CD4-positive, alpha-beta T cell treated with Interferon gamma for 1 hour (primary cell): ENCODE data around the gene STRADA.

Source experiments
- DNase-seq: peaks from one replicate; pipeline ENCODE4 v3.0.0-alpha.2; 2020

STRADA gene, protein sequence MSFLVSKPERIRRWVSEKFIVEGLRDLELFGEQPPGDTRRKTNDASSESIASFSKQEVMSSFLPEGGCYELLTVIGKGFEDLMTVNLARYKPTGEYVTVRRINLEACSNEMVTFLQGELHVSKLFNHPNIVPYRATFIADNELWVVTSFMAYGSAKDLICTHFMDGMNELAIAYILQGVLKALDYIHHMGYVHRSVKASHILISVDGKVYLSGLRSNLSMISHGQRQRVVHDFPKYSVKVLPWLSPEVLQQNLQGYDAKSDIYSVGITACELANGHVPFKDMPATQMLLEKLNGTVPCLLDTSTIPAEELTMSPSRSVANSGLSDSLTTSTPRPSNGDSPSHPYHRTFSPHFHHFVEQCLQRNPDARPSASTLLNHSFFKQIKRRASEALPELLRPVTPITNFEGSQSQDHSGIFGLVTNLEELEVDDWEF

GRCh38 chr17:63741408-63742173 lies at the start of gene STRADA:
Gene STRADA, minus strand, starts transcription at chr17:63741799. Its CDS starts 13,430 bp downstream, at chr17:63728369.
- peak; percentile 99 for DNase-seq

GRCh38 chr17:63790057-63790456 lies 48.5 kb upstream of the STRADA start:
- no peak for DNase-seq

GRCh38 chr17:63786971-63787711 lies 45.5 kb upstream of the STRADA start:
- DNase-seq: no peak

DNA sequence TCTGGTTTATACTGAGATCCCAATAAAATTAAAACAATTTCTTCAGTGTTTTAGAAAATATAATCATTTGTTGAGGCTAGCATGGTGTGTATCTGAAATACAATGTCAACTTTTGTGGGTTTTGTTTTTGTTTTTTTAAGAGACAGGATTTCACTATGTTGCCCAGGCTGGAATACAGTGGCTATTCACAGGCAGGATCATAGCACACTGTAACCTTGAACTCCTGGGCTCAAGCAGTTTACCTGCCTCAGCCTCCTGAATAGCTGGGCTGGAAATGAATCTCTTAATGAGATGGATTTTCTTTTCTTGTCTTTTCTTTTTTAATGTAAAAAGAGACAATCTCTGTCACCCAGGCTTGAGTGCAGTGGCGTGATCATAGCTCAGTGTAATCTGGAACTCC lies 44.5 kb upstream of the STRADA start:
- no peak for DNase-seq

DNA sequence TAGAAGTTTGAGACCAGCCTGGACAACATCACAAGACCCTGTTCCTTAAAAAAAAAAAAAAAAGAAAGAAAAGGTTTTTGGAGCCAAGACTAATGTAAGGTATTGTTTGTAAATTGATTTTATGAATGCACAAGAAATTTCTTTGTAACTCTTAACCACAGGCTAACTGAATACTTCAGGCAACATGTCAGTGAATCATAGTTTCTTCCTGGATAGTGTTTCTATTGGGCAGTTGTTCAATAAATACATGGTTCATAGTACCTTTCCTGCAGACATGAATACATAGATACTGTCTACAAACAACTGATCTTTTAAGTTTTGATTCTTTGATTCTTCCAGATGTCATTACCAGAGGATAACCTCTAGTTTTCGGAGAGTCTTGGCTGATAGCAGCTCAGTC lies 44.0 kb upstream of the STRADA start:
- no peak for DNase-seq

GRCh38 chr17:63783522-63783921 lies 41.9 kb upstream of the STRADA start:
- DNase-seq: no peak

DNA sequence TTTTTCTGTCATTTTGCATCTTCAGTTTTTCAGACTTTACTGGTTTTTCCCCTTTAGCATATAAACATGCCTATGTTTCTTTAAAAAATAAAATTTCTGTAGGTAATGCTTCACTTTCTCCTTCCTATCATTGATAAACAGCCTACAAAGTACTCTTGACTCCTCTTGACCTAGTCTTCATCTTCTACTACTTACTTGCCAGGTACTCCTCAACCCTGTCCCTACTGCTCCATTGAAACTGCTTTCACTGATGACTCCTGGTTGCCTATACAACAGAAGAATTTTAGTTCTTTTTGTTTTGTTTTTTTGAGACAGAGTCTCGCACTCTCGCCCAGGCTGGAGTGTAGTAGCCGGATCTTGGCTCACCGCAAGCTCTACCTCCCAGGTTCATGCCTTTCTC lies 39.3 kb upstream of the STRADA start:
- DNase-seq: no peak

DNA sequence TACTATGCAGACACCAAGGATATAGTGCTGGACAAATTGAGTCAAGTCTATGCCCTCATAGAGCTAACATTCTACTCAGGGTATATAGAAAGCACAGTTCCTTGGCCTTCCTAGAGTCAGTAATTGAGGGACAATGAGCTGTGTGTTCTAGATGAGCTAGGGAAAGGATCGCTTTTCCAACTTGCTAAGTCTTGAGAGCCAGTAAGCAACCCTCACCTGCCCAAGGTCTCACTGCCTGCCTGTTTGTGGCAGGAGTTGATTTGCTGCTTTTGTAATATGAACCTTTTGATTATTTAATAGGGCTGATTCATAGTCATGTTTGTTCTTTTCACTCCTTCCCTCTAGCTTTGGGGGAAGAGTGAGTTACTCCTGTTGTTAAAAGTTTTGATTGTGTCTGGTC lies 38.9 kb upstream of the STRADA start:
- no peak for DNase-seq

GRCh38 chr17:63775420-63775819 lies 33.8 kb upstream of the STRADA start:
- no peak for DNase-seq

DNA sequence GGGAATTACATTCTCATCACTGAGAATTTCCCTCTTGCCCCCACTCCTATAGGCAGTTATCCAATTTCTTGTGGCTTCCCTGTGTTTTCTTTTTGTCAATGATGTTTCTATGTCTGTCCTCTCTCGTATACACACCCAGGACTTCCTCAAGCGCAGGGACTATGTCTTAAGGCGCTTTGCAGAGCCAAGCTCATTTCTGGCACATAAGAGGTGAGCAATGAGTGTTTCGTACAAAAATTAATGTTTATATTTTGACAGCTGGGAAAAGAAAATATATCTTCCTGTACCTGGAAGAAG lies 33.3 kb upstream of the STRADA start:
- no peak for DNase-seq

- DNase-seq: no peak
Measured at GRCh38 chr17:63774141-63774968, 32.8 kb upstream of the STRADA start, which contains the start of gene DDX42. Gene DDX42, plus strand, starts transcription at chr17:63774170. Its CDS starts 12,880 bp downstream, at chr17:63787050.

GRCh38 chr17:63773272-63774140 lies 31.9 kb upstream of the STRADA start, which contains the start of gene CCDC47:
Gene CCDC47, minus strand, starts transcription at chr17:63773597. Its CDS starts 7,422 bp downstream, at chr17:63766175.
- peak; percentile 99 for DNase-seq

DNA sequence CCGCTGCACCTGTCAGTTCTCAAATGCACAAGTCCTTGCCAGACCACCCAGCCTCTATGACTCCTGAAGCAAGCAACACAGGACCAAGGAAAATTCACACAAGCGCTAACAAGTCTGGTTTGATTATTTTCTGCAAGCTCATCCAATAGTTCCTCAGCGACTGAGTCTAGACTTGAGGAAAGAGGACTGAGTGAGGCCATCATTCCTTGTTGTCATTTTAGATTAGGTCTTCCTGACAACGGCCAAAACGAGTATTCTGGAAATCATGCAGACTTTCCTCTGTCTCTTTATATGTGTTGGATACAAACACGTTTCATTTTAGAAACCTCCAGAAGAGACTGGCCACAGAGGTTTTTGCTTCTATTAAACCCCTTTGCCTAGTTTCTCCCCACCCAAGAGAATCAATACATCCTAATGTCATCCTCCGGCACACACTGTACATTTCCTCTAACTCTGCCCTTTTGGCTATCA lies 31.2 kb upstream of the STRADA start:
- no peak for DNase-seq

DNA sequence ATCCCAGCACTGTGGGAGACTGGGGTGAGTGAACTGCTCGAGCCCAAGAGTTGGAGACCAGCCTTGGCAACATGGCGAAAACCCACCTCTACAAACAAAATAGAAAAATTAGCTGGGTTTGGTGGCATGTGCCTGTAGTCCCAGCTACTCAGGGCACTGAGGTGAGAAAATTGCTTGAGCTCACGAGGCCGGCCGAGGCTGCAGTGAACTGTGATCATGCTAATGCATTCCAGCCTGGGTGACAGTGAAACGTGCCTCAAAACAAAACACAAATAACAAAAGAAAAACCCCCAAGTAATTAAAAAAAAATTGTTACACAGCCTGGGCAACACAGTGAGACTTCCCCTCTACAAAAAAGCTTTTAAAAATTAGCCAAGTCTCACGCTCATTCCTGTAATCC lies 26.8 kb upstream of the STRADA start:
- no peak for DNase-seq

DNA sequence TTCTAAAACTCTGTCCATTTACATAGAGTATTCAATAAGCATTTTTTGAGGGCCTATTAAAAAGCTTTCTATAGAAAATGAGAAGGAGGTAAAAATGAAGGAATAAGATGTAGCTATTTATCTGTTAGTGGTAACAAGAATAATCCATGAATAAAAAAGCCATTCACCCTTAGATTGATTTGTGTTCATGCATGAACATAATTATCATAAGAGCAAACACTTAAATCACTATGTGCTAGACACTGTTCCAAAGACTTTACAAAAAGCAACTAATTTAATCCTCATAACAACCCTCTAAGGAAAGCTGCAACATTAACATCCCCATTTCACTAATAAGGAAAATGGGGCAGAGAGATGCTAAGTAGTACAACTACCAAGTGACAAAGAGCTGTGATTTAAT lies 25.2 kb upstream of the STRADA start:
- no peak for DNase-seq

GRCh38 chr17:63764716-63765115 lies 23.1 kb upstream of the STRADA start:
- DNase-seq: no peak

DNA sequence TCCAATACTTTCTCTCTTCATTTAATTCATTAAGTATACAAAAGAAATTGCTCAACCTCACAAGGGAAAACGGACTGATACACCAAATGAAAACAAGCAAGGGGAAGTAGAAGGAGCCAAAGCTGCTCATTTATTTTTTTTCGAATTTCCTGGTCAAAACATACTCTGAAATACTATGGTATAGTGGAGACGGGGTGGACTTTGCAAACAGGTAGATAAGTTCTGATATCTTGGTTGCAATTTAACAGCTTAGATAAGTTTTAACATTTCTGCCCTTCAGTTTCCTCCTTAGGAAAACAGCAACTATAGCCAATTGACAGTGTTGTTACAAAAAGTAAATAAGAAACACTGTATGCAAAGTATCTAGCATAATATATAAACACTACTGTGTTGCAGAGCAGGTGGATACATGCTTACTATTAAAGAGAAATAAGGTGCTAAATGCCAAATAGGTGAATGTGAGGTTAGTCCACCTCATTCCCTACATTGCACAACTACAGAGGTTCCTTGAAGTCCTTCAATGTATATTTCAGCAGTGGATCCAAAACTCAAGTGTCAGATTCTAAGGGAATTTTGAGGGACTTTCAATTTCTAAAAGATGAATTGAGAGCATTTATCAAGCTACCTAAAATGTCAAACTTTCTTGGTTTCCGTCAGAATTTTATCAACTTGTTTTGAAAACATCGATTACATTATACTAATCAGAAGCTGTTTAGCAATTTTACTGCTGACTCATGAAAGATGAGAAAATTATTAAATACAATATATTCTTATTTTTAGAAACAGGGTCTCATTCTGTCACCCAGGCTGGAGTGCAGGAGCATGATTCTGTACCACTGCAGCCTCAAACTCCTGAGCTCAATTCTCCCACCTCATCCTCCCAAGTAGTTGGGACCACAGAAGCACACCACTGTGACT lies 20.8 kb upstream of the STRADA start:
- DNase-seq: no peak

- no peak for DNase-seq
Measured at GRCh38 chr17:63760771-63761539, 19.4 kb upstream of the STRADA start.

- no peak for DNase-seq
Measured at GRCh38 chr17:63758428-63758827, 16.8 kb upstream of the STRADA start.
